ENCODE data around the gene ZNF714. TPM values are rescaled to one million over a fixed set of nuclear protein-coding genes. Genes with fewer than 3 reads are reported as not detected.
A peak's percentile ranks its signal among the peaks of the same experiment; 100 is the strongest.

ZNF714 gene
- total RNA-seq, 1 donor from 2014 or later = 102 TPM

DNA sequence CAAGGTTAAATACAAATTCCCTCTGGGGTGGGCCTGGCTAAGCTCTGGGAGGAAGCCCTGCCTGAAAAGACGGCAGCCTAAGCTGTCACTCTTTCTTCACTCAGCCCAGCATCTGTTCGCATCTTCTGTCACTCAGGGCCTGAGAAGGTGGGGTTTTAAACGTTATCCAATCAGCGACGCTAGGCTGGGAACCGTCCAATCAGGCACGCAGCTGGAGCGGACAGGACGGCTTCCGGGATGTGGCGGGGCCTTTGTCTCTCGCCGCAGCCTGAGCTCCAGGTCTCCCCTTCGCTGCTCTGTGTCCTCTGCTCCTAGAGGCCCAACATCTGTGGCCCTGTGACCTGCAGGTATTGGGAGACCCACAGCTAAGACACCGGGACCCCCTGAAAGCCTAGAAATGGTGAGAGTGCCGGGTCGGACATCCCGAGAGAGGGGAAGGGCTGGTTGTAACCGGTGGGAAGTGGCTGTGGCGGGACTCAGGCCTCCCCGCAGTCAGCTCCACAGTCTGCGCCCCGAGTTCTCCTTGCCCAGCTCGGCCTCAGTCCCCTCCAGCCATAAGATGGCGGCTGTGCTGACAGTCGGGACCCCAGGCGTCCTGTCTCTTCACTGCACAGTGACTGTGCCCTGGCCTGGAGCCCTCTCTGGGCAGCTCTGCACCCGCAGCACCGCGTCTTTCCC, 59.9 kb downstream of the ZNF714 start, which contains the start of gene ZNF431:
TSS of gene ZNF431 (plus strand) at position 254 of the 678 bp plus-strand sequence. CDS start at position 398, 144 bp downstream.
- H3K36me3 Mint-ChIP-seq = peaks cover 43% of the 10 kb centered on the region
- Histone ChIP-seq H3K36me3 (peaks cover 37% of the 10 kb centered on the region), H3K27ac (peak within 1 kb of the TSS; percentile 95), H3K27me3 (no peaks in the 10 kb centered on the region), H3K4me2 (peak within 1 kb of the TSS; percentile 98), H3K79me2 (ENCODE audit: low read depth) (peaks cover 49% of the 10 kb centered on the region), H4K20me1 (ENCODE audit: low read depth) (no peaks in the 10 kb centered on the region), H3K9me3 (ENCODE audit: low read depth) (peaks cover 4% of the 10 kb centered on the region), H3K9ac (peak within 1 kb of the TSS; percentile 98), H2AFZ (replicated peaks) (peak within 1 kb of the TSS; percentile 75), H3K4me3 (peak within 1 kb of the TSS; percentile 95), H3K4me1 (peaks cover 12% of the 10 kb centered on the region), H3F3A (ENCODE audit: low read depth) (peaks cover 4% of the 10 kb centered on the region)
- H3K4me3 Mint-ChIP-seq = peak within 1 kb of the TSS; percentile 98
- TF ChIP-seq EZH2phosphoT487 (IDR thresholded peaks at IDR 0.05) (no peak), EZH2 (IDR thresholded peaks at IDR 0.05) (no peak)
- TF ChIP-seq, protein P1, sequence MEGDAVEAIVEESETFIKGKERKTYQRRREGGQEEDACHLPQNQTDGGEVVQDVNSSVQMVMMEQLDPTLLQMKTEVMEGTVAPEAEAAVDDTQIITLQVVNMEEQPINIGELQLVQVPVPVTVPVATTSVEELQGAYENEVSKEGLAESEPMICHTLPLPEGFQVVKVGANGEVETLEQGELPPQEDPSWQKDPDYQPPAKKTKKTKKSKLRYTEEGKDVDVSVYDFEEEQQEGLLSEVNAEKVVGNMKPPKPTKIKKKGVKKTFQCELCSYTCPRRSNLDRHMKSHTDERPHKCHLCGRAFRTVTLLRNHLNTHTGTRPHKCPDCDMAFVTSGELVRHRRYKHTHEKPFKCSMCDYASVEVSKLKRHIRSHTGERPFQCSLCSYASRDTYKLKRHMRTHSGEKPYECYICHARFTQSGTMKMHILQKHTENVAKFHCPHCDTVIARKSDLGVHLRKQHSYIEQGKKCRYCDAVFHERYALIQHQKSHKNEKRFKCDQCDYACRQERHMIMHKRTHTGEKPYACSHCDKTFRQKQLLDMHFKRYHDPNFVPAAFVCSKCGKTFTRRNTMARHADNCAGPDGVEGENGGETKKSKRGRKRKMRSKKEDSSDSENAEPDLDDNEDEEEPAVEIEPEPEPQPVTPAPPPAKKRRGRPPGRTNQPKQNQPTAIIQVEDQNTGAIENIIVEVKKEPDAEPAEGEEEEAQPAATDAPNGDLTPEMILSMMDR (IDR thresholded peaks at IDR 0.05) = no peak
- peak; percentile 97 for DNase-seq (ENCODE audit: low spot score)
- peak within 1 kb of the TSS; percentile 98 for H3K27ac Mint-ChIP-seq
- peaks cover 6% of the 10 kb centered on the region for H3K4me1 Mint-ChIP-seq
- peaks cover 39% of the 10 kb centered on the region for H3K9me3 Mint-ChIP-seq
- no peaks in the 10 kb centered on the region for H3K27me3 Mint-ChIP-seq (ENCODE audit: insufficient read depth, low read depth)

DNA sequence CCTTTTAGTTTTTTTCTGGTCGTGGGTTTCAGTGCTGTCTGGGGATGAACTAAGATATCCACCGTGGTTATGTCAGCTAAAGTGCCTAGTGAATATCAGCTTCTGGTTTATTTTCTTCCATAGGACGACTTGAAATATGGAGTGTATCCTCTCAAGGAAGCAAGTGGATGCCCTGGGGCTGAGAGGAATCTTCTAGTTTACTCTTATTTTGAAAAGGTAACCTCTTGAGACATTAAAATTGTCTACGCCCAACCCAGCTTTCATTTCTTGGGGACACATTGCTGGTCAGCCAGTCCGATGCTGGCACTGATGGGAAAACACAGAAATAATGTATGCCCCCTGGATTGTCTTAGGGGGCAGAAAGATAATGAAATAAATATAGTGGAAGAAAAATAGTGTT, 61.4 kb downstream of the ZNF714 start:
- no peaks in the 10 kb centered on the region for H4K20me1 ChIP-seq (ENCODE audit: low read depth)
- H3K9ac ChIP-seq = peak overlapping the region; percentile 98
- Mint-ChIP-seq H3K4me3 (peak overlapping the region; percentile 98), H3K9me3 (peaks cover 53% of the 10 kb centered on the region), H3K27ac (no peak overlapping the region), H3K4me1 (peaks cover 6% of the 10 kb centered on the region), H3K36me3 (peaks cover 57% of the 10 kb centered on the region), H3K27me3 (ENCODE audit: insufficient read depth, low read depth) (no peaks in the 10 kb centered on the region)
- TF ChIP-seq EZH2phosphoT487 (IDR thresholded peaks at IDR 0.05) (no peak), EZH2 (IDR thresholded peaks at IDR 0.05) (no peak)
- TF ChIP-seq, protein P1 (IDR thresholded peaks at IDR 0.05) = no peak
- no peaks in the 10 kb centered on the region for H3K27me3 ChIP-seq
- peak overlapping the region; percentile 98 for H3K4me2 ChIP-seq
- H3K36me3 ChIP-seq = peaks cover 52% of the 10 kb centered on the region
- H3K79me2 ChIP-seq (ENCODE audit: low read depth) = peaks cover 64% of the 10 kb centered on the region
- peaks cover 12% of the 10 kb centered on the region for H3K4me1 ChIP-seq
- H3F3A ChIP-seq (ENCODE audit: low read depth) = peaks cover 6% of the 10 kb centered on the region
- H2AFZ ChIP-seq (replicated peaks) = no peak overlapping the region
- no peak for DNase-seq (ENCODE audit: low spot score)
- no peak overlapping the region for H3K27ac ChIP-seq
- peak overlapping the region; percentile 95 for H3K4me3 ChIP-seq
- peaks cover 17% of the 10 kb centered on the region for H3K9me3 ChIP-seq (ENCODE audit: low read depth)

DNA sequence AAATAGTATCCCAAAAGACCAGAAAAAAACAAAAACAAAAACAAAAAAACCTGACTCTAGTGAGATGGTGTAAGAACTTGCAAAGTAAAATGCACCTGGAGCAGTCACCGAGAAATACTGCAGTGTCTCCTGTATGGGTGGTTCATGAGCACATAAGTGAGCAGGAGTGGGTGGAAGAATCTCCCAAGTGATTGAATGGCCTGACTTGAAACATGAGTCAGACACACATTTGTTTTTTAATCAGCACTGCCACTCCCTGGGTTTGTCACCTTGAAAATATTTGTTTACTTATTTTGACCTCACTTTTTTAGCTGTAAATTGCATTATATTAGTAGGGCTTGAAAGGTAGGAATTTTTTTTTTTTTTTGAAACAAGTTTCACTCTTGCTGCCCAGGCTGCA, 61.9 kb downstream of the ZNF714 start:
- Histone ChIP-seq H3K27ac (no peak overlapping the region), H3K27me3 (no peaks in the 10 kb centered on the region), H4K20me1 (ENCODE audit: low read depth) (no peaks in the 10 kb centered on the region), H3K79me2 (ENCODE audit: low read depth) (peaks cover 68% of the 10 kb centered on the region), H2AFZ (replicated peaks) (no peak overlapping the region), H3K4me1 (peaks cover 12% of the 10 kb centered on the region), H3F3A (ENCODE audit: low read depth) (peaks cover 10% of the 10 kb centered on the region), H3K4me3 (no peak overlapping the region), H3K9ac (no peak overlapping the region), H3K4me2 (no peak overlapping the region), H3K36me3 (peaks cover 56% of the 10 kb centered on the region), H3K9me3 (ENCODE audit: low read depth) (peaks cover 21% of the 10 kb centered on the region)
- Mint-ChIP-seq H3K4me3 (peak overlapping the region; percentile 98), H3K27me3 (ENCODE audit: insufficient read depth, low read depth) (no peaks in the 10 kb centered on the region), H3K9me3 (peaks cover 58% of the 10 kb centered on the region), H3K27ac (no peak overlapping the region), H3K36me3 (peaks cover 61% of the 10 kb centered on the region), H3K4me1 (peaks cover 6% of the 10 kb centered on the region)
- TF ChIP-seq, protein P1 (IDR thresholded peaks at IDR 0.05) = no peak
- TF ChIP-seq EZH2phosphoT487 (IDR thresholded peaks at IDR 0.05) (no peak), EZH2 (IDR thresholded peaks at IDR 0.05) (no peak)
- no peak for DNase-seq (ENCODE audit: low spot score)

Measured in neural progenitor cell (in vitro differentiated cells).